Choroid plexus epithelial cell (primary cell): ENCODE results near the gene F7.
A peak's percentile ranks its signal among the peaks of the same experiment; 100 is the strongest.

Source experiments
- DNase-seq: peaks from one replicate; pipeline ENCODE4 v3.0.0-alpha.2; 2010; ENCODE audit warnings: low read depth
- H3K4me3 ChIP-seq: 2 replicates; pipeline ENCODE4 v1.5.1; 2011; ENCODE audit warnings: low read depth, mild to moderate bottlenecking, control low read depth, low read length, moderate library complexity
- TF ChIP-seq, protein P1 (sequence below): conservative IDR thresholded peaks from 2 replicates; pipeline ENCODE4 v1.5.1; 2011; ENCODE audit warnings: low read depth, mild to moderate bottlenecking, control low read depth, inconsistent platforms, low read length, moderate library complexity

The F7 gene

DNA sequence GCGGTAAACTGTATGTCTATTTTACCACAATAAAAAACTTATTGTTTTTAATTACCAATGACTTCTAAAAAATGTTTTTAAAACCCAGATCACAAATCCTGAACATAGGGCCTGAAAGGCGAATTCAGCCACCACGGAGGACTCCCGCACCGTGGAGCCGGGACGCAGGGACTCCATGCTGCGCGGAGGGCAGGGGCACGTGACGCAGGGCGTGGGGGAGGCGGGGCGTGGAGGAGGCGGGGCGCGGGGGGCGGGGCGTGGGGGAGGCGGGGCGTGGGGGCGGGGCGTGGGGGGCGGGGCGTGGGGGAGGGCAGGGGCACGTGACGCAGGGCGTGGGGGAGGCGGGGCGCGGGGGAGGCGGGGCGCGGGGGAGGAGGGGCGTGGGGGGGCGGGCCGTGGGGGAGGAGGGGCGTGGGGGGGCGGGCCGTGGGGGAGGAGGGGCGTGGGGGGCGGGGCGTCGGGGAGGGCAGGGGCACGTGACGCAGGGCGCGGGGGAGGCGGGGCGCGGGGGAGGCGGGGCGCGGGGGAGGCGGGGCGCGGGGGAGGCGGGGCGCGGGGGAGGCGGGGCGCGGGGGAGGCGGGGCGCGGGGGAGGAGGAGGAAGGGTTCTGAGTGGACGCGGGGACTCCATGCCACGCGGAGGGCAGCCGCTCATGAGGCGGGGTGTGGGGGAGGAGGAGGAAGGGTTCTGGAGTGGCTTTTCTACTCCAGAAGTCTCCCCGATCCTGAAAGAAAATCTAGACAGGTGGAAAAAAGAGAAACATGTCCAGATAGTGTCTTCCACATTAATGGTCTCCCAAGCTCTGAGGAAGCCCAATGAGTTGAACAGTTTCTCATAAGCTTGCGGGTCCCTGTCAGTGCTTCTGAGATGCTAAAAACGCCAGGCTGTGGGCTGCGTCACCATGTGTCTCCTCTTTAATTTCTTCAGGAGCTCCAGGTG lies 48.5 kb downstream of the F7 start:
- peak; percentile 77 for DNase-seq
- TF ChIP-seq, protein P1, sequence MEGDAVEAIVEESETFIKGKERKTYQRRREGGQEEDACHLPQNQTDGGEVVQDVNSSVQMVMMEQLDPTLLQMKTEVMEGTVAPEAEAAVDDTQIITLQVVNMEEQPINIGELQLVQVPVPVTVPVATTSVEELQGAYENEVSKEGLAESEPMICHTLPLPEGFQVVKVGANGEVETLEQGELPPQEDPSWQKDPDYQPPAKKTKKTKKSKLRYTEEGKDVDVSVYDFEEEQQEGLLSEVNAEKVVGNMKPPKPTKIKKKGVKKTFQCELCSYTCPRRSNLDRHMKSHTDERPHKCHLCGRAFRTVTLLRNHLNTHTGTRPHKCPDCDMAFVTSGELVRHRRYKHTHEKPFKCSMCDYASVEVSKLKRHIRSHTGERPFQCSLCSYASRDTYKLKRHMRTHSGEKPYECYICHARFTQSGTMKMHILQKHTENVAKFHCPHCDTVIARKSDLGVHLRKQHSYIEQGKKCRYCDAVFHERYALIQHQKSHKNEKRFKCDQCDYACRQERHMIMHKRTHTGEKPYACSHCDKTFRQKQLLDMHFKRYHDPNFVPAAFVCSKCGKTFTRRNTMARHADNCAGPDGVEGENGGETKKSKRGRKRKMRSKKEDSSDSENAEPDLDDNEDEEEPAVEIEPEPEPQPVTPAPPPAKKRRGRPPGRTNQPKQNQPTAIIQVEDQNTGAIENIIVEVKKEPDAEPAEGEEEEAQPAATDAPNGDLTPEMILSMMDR: no peak
- peak overlapping the region; percentile 58 for H3K4me3 ChIP-seq

GRCh38 chr13:113155201-113155600 lies 49.6 kb downstream of the F7 start:
- TF ChIP-seq, protein P1: no peak
- H3K4me3 ChIP-seq: no peak overlapping the region
- DNase-seq: no peak

- no peak overlapping the region for H3K4me3 ChIP-seq
- no peak for DNase-seq
- TF ChIP-seq, protein P1: no peak
Observed at GRCh38 chr13:113155982-113156655, 50.5 kb downstream of the F7 start.

DNA sequence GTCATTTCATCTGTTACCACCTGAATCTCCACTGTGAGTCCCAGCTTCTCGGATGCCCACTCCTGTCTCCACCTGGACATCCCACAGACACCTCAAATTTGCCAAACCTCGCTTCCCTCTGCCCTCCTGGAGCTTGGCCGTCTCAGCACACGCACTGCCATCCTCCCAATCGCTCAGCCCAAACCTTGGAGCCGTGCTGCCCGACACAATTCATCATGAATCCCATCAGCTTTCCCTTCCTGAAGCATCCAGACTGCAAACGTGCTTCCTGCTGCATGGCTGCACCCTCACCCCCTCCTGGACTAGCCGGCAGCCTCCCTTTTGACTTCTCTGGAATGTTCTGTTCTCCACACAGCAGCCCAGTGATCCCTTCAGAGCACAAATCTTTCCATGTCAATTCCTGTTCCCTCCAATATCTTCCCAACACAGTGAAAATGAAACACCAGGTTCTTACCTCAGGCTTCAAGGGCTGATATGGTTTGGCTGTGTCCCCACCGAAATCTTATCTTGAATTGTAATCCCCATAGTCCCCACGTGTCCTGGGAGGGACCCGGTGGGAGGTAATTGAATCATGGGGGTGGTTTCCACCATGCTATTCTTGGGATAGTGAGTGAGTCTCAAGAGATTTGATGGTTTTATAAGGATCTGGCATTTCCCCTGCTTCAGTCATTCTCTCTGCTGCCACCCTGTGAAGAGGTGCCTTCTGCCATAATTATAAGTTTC lies 51.8 kb downstream of the F7 start:
- TF ChIP-seq, protein P1: no peak
- no peak overlapping the region for H3K4me3 ChIP-seq
- no peak for DNase-seq

GRCh38 chr13:113157929-113158747 lies 52.5 kb downstream of the F7 start, which contains the start of gene PROZ:
Gene PROZ (plus strand): TSS chr13:113158648. CDS start chr13:113158661, 13 bp downstream.
- DNase-seq: no peak
- TF ChIP-seq, protein P1: no peak
- H3K4me3 ChIP-seq: no peak within 1 kb of the TSS

DNA sequence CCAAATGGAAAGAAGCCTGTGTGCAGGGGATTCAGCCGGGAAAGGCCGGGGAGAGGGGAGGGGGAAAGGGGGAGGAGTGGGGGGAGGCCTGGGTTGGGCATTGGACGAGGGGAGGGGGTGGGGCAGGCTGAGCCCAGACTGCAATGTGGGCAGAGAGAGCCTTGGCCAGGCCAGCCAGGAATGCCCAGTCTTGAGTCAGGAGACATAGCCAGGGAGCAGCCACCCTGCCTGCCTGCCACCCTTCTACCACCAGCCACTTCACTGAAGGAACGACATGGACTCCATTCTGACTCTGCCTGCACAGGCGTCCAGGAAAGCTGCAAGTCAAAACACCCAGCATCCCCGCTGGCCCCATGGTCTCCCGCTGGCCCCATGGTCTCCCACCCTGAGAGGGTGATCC lies 53.4 kb downstream of the F7 start:
- TF ChIP-seq, protein P1: no peak
- H3K4me3 ChIP-seq: no peak overlapping the region
- no peak for DNase-seq
